K562 (cell line): ENCODE data around the gene MRPL28. TPM values are rescaled to one million over a fixed set of nuclear protein-coding genes. Genes with fewer than 3 reads are reported as not detected.
A peak's percentile ranks its signal among the peaks of the same experiment; 100 is the strongest.

Source experiments
- ARID3B ChIP-seq: fragments of 250-450 bp; sonication (Bioruptor Pico); IDR thresholded peaks from 2 replicates; pipeline ENCODE4 v1.4.0; 2020; ENCODE audit warnings: borderline replicate concordance
- ERF ChIP-seq: fragments of 450-650 bp; formaldehyde crosslinking; IDR thresholded peaks from 2 replicates; pipeline ENCODE4 v1.4.0; 2020; ENCODE audit warnings: mild to moderate bottlenecking, mixed read lengths
- HCFC1 ChIP-seq: IDR thresholded peaks from 2 replicates; pipeline ENCODE4 v1.6.1; 2012; ENCODE audit warnings: low read depth, low read length, improper control_type of control experiment
- HNRNPK ChIP-seq: fragments of 200-400 bp; formaldehyde crosslinking; IDR thresholded peaks from one replicate; pipeline ENCODE4 v1.6.1; 2018; ENCODE audit warnings: mild to moderate bottlenecking, low read depth, low read length; ENCODE audit not compliant: poor library complexity, severe bottlenecking
- HOMEZ ChIP-seq: fragments of 250-450 bp; sonication (Bioruptor Pico); IDR thresholded peaks from 2 replicates; pipeline ENCODE4 v1.4.0; 2020; ENCODE audit warnings: mild to moderate bottlenecking, moderate library complexity
- KDM1A ChIP-seq, 2 experiments: fragments of 450-650 bp; IDR thresholded peaks; 2 replicates each; pipeline ENCODE4 v1.6.1; 2016; ENCODE audit warnings: mild to moderate bottlenecking in 2 of 2
- KLF6 ChIP-seq: fragments of 250-450 bp; sonication (Bioruptor Pico); IDR thresholded peaks from 2 replicates; pipeline ENCODE4 v1.4.0; 2020; ENCODE audit warnings: mild to moderate bottlenecking, moderate library complexity, borderline replicate concordance
- MCM2 ChIP-seq: fragments of 450-650 bp; IDR thresholded peaks from 2 replicates; pipeline ENCODE4 v1.6.1; 2017; ENCODE audit warnings: low read depth, mild to moderate bottlenecking
- MIER1 ChIP-seq: fragments of 450-650 bp; IDR thresholded peaks from 2 replicates; pipeline ENCODE4 v1.6.1; 2016; ENCODE audit warnings: antibody characterized with exemption, mild to moderate bottlenecking, low read depth
- NFE2 ChIP-seq: IDR thresholded peaks from 2 replicates; pipeline ENCODE4 v1.6.1; 2014; ENCODE audit warnings: antibody characterized with exemption, low read depth
- POLR2G ChIP-seq: fragments of 200-400 bp; formaldehyde crosslinking; IDR thresholded peaks from 2 replicates; pipeline ENCODE4 v1.6.1; 2017; ENCODE audit warnings: low read depth, mild to moderate bottlenecking, antibody characterized with exemption, low read length, moderate library complexity
- RBBP5 ChIP-seq: fragments of 200-600 bp; sonication (generic); IDR thresholded peaks from 2 replicates; pipeline ENCODE4 v1.6.1; 2012; ENCODE audit warnings: borderline replicate concordance, mild to moderate bottlenecking, low read length, control low read depth, inconsistent platforms; ENCODE audit not compliant: insufficient read depth, poor library complexity, severe bottlenecking
- SAFB ChIP-seq: fragments of 200-400 bp; formaldehyde crosslinking; IDR thresholded peaks from 2 replicates; pipeline ENCODE4 v1.6.1; 2017; ENCODE audit warnings: low read depth, low read length, borderline replicate concordance
- THRA ChIP-seq: fragments of 450-650 bp; IDR thresholded peaks from 2 replicates; pipeline ENCODE4 v1.6.1; 2017; ENCODE audit warnings: mild to moderate bottlenecking, moderate library complexity
- TSC22D4 ChIP-seq: fragments of 450-650 bp; IDR thresholded peaks from 2 replicates; pipeline ENCODE4 v1.6.1; 2016; ENCODE audit warnings: missing genetic modification characterization, missing biosample characterization, control low read depth
- ZHX1 ChIP-seq: fragments of 150-350 bp; conservative IDR thresholded peaks from 2 replicates; pipeline ENCODE4 v1.6.1; 2014; ENCODE audit warnings: low read length
- ZNF124 ChIP-seq: sonication (generic); formaldehyde crosslinking; IDR thresholded peaks from 2 replicates; pipeline ENCODE4 v1.8.1; 2022; ENCODE audit warnings: missing genetic modification reagents
- ZNF174 ChIP-seq: fragments of 250-450 bp; sonication (Bioruptor Pico); IDR thresholded peaks from 2 replicates; pipeline ENCODE4 v1.4.0; 2020; ENCODE audit warnings: mild to moderate bottlenecking
- polyA plus RNA-seq, 8 experiments: library from polyadenylated mRNA; depleted of rRNA in 4 of 8; stranded (reverse) in 5 of 8; unstranded in 3 of 8; fragments of >200 nt; fragmentation: Nextera tagmentation in 2 of 8; fragmentation: Illumina TruSeq in 1 of 8; extraction: Ambion mirVana in 2 of 8; extraction: Trizol in 1 of 8; gene quantifications; 2 replicates each; pipeline versions ENCODE4 v1.2.1 to v1.2.3, GENCODE V29; 2011 to 2014; ENCODE audit warnings: inconsistent platforms in 1 of 8, missing spikeins in 1 of 8
- total RNA-seq, 7 experiments: library from RNA; depleted of rRNA in 6 of 7; stranded (reverse); fragments of >200 nt in 6 of 7; fragmentation: Illumina TruSeq in 2 of 7; extraction: Trizol in 2 of 7; gene quantifications; 2 replicates each; pipeline versions ENCODE4 v1.2.1 to v1.2.3, GENCODE V29; 2011 to 2021; ENCODE audit warnings: low replicate concordance in 1 of 7

Gene MRPL28
- total and polyA plus RNA-seq, 9 of the 15 experiments (the other 6 are each of a cell fraction or from before 2014, with no cell fraction given), result 2.5 to 323 (median 175) TPM

- TF ChIP-seq ERF (CRISPR knock-in tag) (no peak), MCM2 (no peak), TSC22D4 (no peak), RBBP5 (peak; percentile 71), ZNF124 (CRISPR knock-in tag) (no peak), THRA (no peak), KLF6 (no peak), HNRNPK (no peak), ZNF174 (CRISPR knock-in tag) (no peak), HOMEZ (CRISPR knock-in tag) (no peak), MIER1 (no peak), HCFC1 (no peak), ARID3B (no peak), SAFB (no peak), ZHX1 (no peak), POLR2G (0 out of 2 replicates have a peak, but pooled peaks have one; percentile 19), NFE2 (peak; percentile 43; the same call in 1 of the 2 replicates), KDM1A (IDR thresholded peaks at IDR 0.05) (peak in 1 of 2 experiments; percentile 80; a peak in 2 of 4 replicates)
These were observed 45.6 kb downstream of the MRPL28 start (continued) for GRCh38 chr16:324451-325334.
